ENCODE data around the gene PATJ. TPM values are rescaled to one million over a fixed set of nuclear protein-coding genes. Genes with fewer than 3 reads are reported as not detected.

The PATJ gene
- total and polyA plus RNA-seq, 2 of the 13 experiments (the other 11 are each of a cell fraction or from before 2014, with no cell fraction given): 6.2 to 16.8 TPM

DNA sequence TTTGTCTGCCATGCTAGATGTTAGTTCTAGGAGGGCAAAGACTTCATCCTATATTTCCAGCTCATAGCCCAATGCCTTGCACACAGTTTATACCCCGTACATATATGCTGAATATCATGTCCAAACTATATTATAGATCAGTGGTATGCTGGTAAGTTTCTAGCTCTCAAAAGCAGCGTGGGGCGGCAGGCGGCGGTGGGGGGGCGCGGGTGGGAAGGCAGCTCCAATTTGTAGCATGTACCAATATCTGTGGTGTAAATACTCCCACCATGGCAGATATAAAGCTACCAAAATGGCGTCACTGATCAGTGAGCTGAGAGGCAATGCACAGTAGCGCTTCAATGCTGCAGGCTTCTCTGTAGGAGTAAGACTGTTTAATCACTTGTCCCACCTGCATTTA lies 77.1 kb downstream of the PATJ start:
- DNase-seq (ENCODE audit: low spot score) (no peak), FAIRE-seq (no peak), ATAC-seq (no peak)
- WGBS (ENCODE audit: low lambda C conversion rate): 99% methylated on average over 9 of the region's 9 CpGs
- Histone ChIP-seq H3K9ac (ENCODE audit: insufficient read depth, low read depth, low read length) (no peak overlapping the region), H3K27me3 (ENCODE audit: control insufficient read depth in 1 of 2, insufficient read depth in 2 of 2, low read length in 2 of 2) (no peaks in the 10 kb centered on the region), H2AFZ (ENCODE audit: low read length) (no peak overlapping the region), H3K4me2 (ENCODE audit: low read depth, low read length) (no peak overlapping the region), H3K9me3 (ENCODE audit: low read length) (no peaks in the 10 kb centered on the region), H3K79me2 (ENCODE audit: insufficient read depth, low read length) (no peaks in the 10 kb centered on the region), H3K36me3 (replicated peaks in 1 of 2; ENCODE audit: control insufficient read depth in 1 of 2, insufficient read depth in 2 of 2, low read length in 2 of 2) (peaks cover 5 to 31% of the 10 kb centered on the region in 2 experiments; a peak in 4 of 5 replicates), H3K27ac (ENCODE audit: extremely low read length, insufficient read depth, low read length) (no peak overlapping the region), H3K4me3 (replicated peaks in 1 of 3; ENCODE audit: insufficient read depth in 1 of 3, low read depth in 2 of 3, low read length in 3 of 3) (no peak overlapping the region), H4K20me1 (ENCODE audit: insufficient read depth, low read length) (no peaks in the 10 kb centered on the region), H3K4me1 (ENCODE audit: insufficient read depth, low read length) (no peaks in the 10 kb centered on the region)
- ChIA-PET CTCF (ENCODE audit: low intra/inter-chr PET ratio, low total read pairs) (no interaction called here), POLR2A (no interaction called here)
- intact Hi-C loops (cut with micrococcal nuclease; ENCODE audit: unreplicated experiment): no loop called here
- TF ChIP-seq STAG1 (CRISPR knock-in tag; IDR thresholded peaks at IDR 0.05): no peak
- TF ChIP-seq ZNF562 (CRISPR knock-in tag; IDR thresholded peaks at IDR 0.05; ENCODE audit: borderline replicate concordance): no peak
- TF ChIP-seq CBFB (CRISPR knock-in tag; IDR thresholded peaks at IDR 0.05): no peak
- no peak for TF ChIP-seq SNAI1 (CRISPR knock-in tag; IDR thresholded peaks at IDR 0.05; ENCODE audit: borderline replicate concordance)
- no peak for TF ChIP-seq PBX2 (CRISPR knock-in tag; IDR thresholded peaks at IDR 0.05)
- no peak for TF ChIP-seq GTF3A (CRISPR knock-in tag; conservative IDR thresholded peaks at IDR 0.05)
- no peak for TF ChIP-seq ZNF263 (CRISPR knock-in tag; IDR thresholded peaks at IDR 0.05)
- no peak for TF ChIP-seq ZNF451 (CRISPR knock-in tag; IDR thresholded peaks at IDR 0.05)
- TF ChIP-seq, protein P1, sequence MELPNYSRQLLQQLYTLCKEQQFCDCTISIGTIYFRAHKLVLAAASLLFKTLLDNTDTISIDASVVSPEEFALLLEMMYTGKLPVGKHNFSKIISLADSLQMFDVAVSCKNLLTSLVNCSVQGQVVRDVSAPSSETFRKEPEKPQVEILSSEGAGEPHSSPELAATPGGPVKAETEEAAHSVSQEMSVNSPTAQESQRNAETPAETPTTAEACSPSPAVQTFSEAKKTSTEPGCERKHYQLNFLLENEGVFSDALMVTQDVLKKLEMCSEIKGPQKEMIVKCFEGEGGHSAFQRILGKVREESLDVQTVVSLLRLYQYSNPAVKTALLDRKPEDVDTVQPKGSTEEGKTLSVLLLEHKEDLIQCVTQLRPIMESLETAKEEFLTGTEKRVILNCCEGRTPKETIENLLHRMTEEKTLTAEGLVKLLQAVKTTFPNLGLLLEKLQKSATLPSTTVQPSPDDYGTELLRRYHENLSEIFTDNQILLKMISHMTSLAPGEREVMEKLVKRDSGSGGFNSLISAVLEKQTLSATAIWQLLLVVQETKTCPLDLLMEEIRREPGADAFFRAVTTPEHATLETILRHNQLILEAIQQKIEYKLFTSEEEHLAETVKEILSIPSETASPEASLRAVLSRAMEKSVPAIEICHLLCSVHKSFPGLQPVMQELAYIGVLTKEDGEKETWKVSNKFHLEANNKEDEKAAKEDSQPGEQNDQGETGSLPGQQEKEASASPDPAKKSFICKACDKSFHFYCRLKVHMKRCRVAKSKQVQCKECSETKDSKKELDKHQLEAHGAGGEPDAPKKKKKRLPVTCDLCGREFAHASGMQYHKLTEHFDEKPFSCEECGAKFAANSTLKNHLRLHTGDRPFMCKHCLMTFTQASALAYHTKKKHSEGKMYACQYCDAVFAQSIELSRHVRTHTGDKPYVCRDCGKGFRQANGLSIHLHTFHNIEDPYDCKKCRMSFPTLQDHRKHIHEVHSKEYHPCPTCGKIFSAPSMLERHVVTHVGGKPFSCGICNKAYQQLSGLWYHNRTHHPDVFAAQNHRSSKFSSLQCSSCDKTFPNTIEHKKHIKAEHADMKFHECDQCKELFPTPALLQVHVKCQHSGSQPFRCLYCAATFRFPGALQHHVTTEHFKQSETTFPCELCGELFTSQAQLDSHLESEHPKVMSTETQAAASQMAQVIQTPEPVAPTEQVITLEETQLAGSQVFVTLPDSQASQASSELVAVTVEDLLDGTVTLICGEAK (IDR thresholded peaks at IDR 0.05): no peak
- TF ChIP-seq, protein P1 (CRISPR knock-in tag; IDR thresholded peaks at IDR 0.05): no peak
- no TSS peak for BruUV-seq (replicated peaks)
- in situ Hi-C loops (cut with HindIII; ENCODE audit: extremely low pct_ligation_motif_present, low pct_unique_long_range_greater_than_20kb): no loop called here
